Measurements from ENCODE around the gene NOG. TPM values are rescaled to one million over a fixed set of nuclear protein-coding genes. Genes with fewer than 3 reads are reported as not detected.

The NOG gene
- under 1 TPM; 0.37 to 0.89 (median 0.43) TPM for total RNA-seq

- Mint-ChIP-seq H3K9me3 (no peaks in the 10 kb centered on the region), H3K4me1 (ENCODE audit: low read depth) (peaks cover 34% of the 10 kb centered on the region), H3K36me3 (ENCODE audit: insufficient read depth) (no peaks in the 10 kb centered on the region), H3K4me3 (peak within 1 kb of the TSS; percentile 73), H3K27me3 (ENCODE audit: low read depth) (peaks cover 48% of the 10 kb centered on the region)
- ATAC-seq (peak; percentile 51 to 57), DNase-seq (peak; percentile 28)
These were observed at the start of gene NOG for GRCh38 chr17:56593646-56594319. Gene NOG, plus strand, starts transcription at chr17:56593699. Its CDS starts 525 bp downstream, at chr17:56594224.

- ATAC-seq: no peak
- Mint-ChIP-seq H3K27me3 (ENCODE audit: low read depth) (peaks cover 16% of the 10 kb centered on the region), H3K9me3 (peaks cover 3% of the 10 kb centered on the region), H3K4me1 (ENCODE audit: low read depth) (no peaks in the 10 kb centered on the region), H3K36me3 (ENCODE audit: insufficient read depth) (no peaks in the 10 kb centered on the region), H3K4me3 (no peak overlapping the region)
- DNase-seq: no peak
These were observed 48.4 kb upstream of the NOG start for GRCh38 chr17:56545106-56545505.

GRCh38 chr17:56545930-56546329 is 47.6 kb upstream of the NOG start:
- H3K36me3 Mint-ChIP-seq (ENCODE audit: insufficient read depth): no peaks in the 10 kb centered on the region
- DNase-seq (no peak), ATAC-seq (no peak)
- peaks cover 12% of the 10 kb centered on the region for H3K27me3 Mint-ChIP-seq (ENCODE audit: low read depth)
- H3K9me3 Mint-ChIP-seq: peaks cover 4% of the 10 kb centered on the region
- H3K4me3 Mint-ChIP-seq: no peak overlapping the region
- no peaks in the 10 kb centered on the region for H3K4me1 Mint-ChIP-seq (ENCODE audit: low read depth)

- no peaks in the 10 kb centered on the region for H3K4me1 Mint-ChIP-seq (ENCODE audit: low read depth)
- peaks cover 14% of the 10 kb centered on the region for H3K27me3 Mint-ChIP-seq (ENCODE audit: low read depth)
- no peak for ATAC-seq
- H3K9me3 Mint-ChIP-seq: peaks cover 10% of the 10 kb centered on the region
- no peak for DNase-seq
- H3K4me3 Mint-ChIP-seq: no peak overlapping the region
- no peaks in the 10 kb centered on the region for H3K36me3 Mint-ChIP-seq (ENCODE audit: insufficient read depth)
These were observed 44.8 kb upstream of the NOG start for GRCh38 chr17:56548661-56549060.

- H3K27me3 Mint-ChIP-seq (ENCODE audit: low read depth): peaks cover 11% of the 10 kb centered on the region
- ATAC-seq (no peak), DNase-seq (no peak)
- no peaks in the 10 kb centered on the region for H3K4me1 Mint-ChIP-seq (ENCODE audit: low read depth)
- H3K9me3 Mint-ChIP-seq: peaks cover 10% of the 10 kb centered on the region
- no peak overlapping the region for H3K4me3 Mint-ChIP-seq
- no peaks in the 10 kb centered on the region for H3K36me3 Mint-ChIP-seq (ENCODE audit: insufficient read depth)
These were observed 44.0 kb upstream of the NOG start for GRCh38 chr17:56549501-56549900.

GRCh38 chr17:56557682-56558081 is 35.8 kb upstream of the NOG start:
- H3K27me3 Mint-ChIP-seq (ENCODE audit: low read depth): peaks cover 5% of the 10 kb centered on the region
- H3K4me1 Mint-ChIP-seq (ENCODE audit: low read depth): no peaks in the 10 kb centered on the region
- ATAC-seq (no peak), DNase-seq (no peak)
- no peaks in the 10 kb centered on the region for H3K9me3 Mint-ChIP-seq
- no peaks in the 10 kb centered on the region for H3K36me3 Mint-ChIP-seq (ENCODE audit: insufficient read depth)
- no peak overlapping the region for H3K4me3 Mint-ChIP-seq

- Mint-ChIP-seq H3K4me3 (no peak overlapping the region), H3K9me3 (no peaks in the 10 kb centered on the region), H3K27me3 (ENCODE audit: low read depth) (peaks cover 5% of the 10 kb centered on the region), H3K36me3 (ENCODE audit: insufficient read depth) (no peaks in the 10 kb centered on the region), H3K4me1 (ENCODE audit: low read depth) (no peaks in the 10 kb centered on the region)
- DNase-seq: no peak
- ATAC-seq: no peak
These were observed 35.4 kb upstream of the NOG start for GRCh38 chr17:56558088-56558487.

- Mint-ChIP-seq H3K9me3 (no peaks in the 10 kb centered on the region), H3K27me3 (ENCODE audit: low read depth) (peaks cover 2% of the 10 kb centered on the region), H3K36me3 (ENCODE audit: insufficient read depth) (no peaks in the 10 kb centered on the region), H3K4me3 (no peak overlapping the region), H3K4me1 (ENCODE audit: low read depth) (no peaks in the 10 kb centered on the region)
- ATAC-seq (no peak), DNase-seq (no peak)
These were observed 23.3 kb upstream of the NOG start for GRCh38 chr17:56570199-56570598.

GRCh38 chr17:56571456-56571855 is 22.0 kb upstream of the NOG start:
- Mint-ChIP-seq H3K36me3 (ENCODE audit: insufficient read depth) (no peaks in the 10 kb centered on the region), H3K27me3 (ENCODE audit: low read depth) (peaks cover 5% of the 10 kb centered on the region), H3K9me3 (no peaks in the 10 kb centered on the region), H3K4me3 (no peak overlapping the region), H3K4me1 (ENCODE audit: low read depth) (no peaks in the 10 kb centered on the region)
- DNase-seq: no peak
- ATAC-seq: no peak

- peaks cover 20% of the 10 kb centered on the region for H3K27me3 Mint-ChIP-seq (ENCODE audit: low read depth)
- no peaks in the 10 kb centered on the region for H3K4me1 Mint-ChIP-seq (ENCODE audit: low read depth)
- DNase-seq: no peak
- no peaks in the 10 kb centered on the region for H3K36me3 Mint-ChIP-seq (ENCODE audit: insufficient read depth)
- no peak for ATAC-seq
- no peak overlapping the region for H3K4me3 Mint-ChIP-seq
- peaks cover 3% of the 10 kb centered on the region for H3K9me3 Mint-ChIP-seq
These were observed 16.2 kb upstream of the NOG start for GRCh38 chr17:56577190-56577842.

GRCh38 chr17:56577843-56578204 is 15.7 kb upstream of the NOG start:
- no peak for DNase-seq
- Mint-ChIP-seq H3K36me3 (ENCODE audit: insufficient read depth) (no peaks in the 10 kb centered on the region), H3K27me3 (ENCODE audit: low read depth) (peaks cover 20% of the 10 kb centered on the region), H3K9me3 (peaks cover 3% of the 10 kb centered on the region), H3K4me3 (no peak overlapping the region), H3K4me1 (ENCODE audit: low read depth) (no peaks in the 10 kb centered on the region)
- no peak for ATAC-seq

- Mint-ChIP-seq H3K4me1 (ENCODE audit: low read depth) (no peaks in the 10 kb centered on the region), H3K4me3 (no peak overlapping the region), H3K36me3 (ENCODE audit: insufficient read depth) (no peaks in the 10 kb centered on the region), H3K9me3 (peaks cover 3% of the 10 kb centered on the region), H3K27me3 (ENCODE audit: low read depth) (peaks cover 22% of the 10 kb centered on the region)
- ATAC-seq: no peak
- DNase-seq: no peak
These were observed 11.6 kb upstream of the NOG start for GRCh38 chr17:56581635-56582627.

- Mint-ChIP-seq H3K36me3 (ENCODE audit: insufficient read depth) (no peaks in the 10 kb centered on the region), H3K4me1 (ENCODE audit: low read depth) (no peaks in the 10 kb centered on the region), H3K9me3 (peaks cover 3% of the 10 kb centered on the region), H3K4me3 (no peak overlapping the region), H3K27me3 (ENCODE audit: low read depth) (peaks cover 18% of the 10 kb centered on the region)
- ATAC-seq (no peak), DNase-seq (no peak)
These were observed 9.7 kb upstream of the NOG start for GRCh38 chr17:56583772-56584171.

- H3K9me3 Mint-ChIP-seq: no peaks in the 10 kb centered on the region
- H3K36me3 Mint-ChIP-seq (ENCODE audit: insufficient read depth): no peaks in the 10 kb centered on the region
- peaks cover 3% of the 10 kb centered on the region for H3K4me1 Mint-ChIP-seq (ENCODE audit: low read depth)
- peaks cover 31% of the 10 kb centered on the region for H3K27me3 Mint-ChIP-seq (ENCODE audit: low read depth)
- ATAC-seq (no peak), DNase-seq (no peak)
- no peak overlapping the region for H3K4me3 Mint-ChIP-seq
These were observed 6.2 kb upstream of the NOG start for GRCh38 chr17:56587298-56587697.
